IMR-90 (cell line): Measurements from ENCODE around the gene RPRML. TPM values are rescaled to one million over a fixed set of nuclear protein-coding genes. Genes with fewer than 3 reads are reported as not detected.
A peak's percentile ranks its signal among the peaks of the same experiment; 100 is the strongest.

Source experiments
- ATAC-seq: fragments of 200-7000 bp; cut with Tn5 transposase; 2 replicates; pipeline ENCODE4 v1.9.1; 2020; ENCODE audit warnings: low read depth, mild to moderate bottlenecking, moderate library complexity
- BruUV-seq: library from RNA; stranded (reverse); fragments of 400-500 nt; replicated peaks from 2 replicates; lab custom pipeline; 2021; lab: Mats Ljungman, UMichigan
- CTCF ChIA-PET: fragments of 300-600 bp; formaldehyde crosslinking; extraction: SDS; loops from one replicate; lab custom pipeline; 2021; ENCODE audit warnings: antibody characterized with exemption; lab: Yijun Ruan, JAX
- POLR2A ChIA-PET: fragments of 300-600 bp; sonication (Branson Sonifier 250); formaldehyde crosslinking; loops from one replicate; lab custom pipeline; 2022; ENCODE audit warnings: antibody characterized with exemption; ENCODE audit not compliant: unreplicated experiment; lab: Charles Lee
- DNase-seq: peaks from one replicate; pipeline ENCODE4 v3.0.0; 2013
- H2AFZ ChIP-seq: replicated peaks from 2 replicates; pipeline ENCODE3; 2013; ENCODE audit warnings: low read length, mild to moderate bottlenecking; ENCODE audit not compliant: poor library complexity
- H2AK5ac ChIP-seq: 2 replicates; pipeline ENCODE4 v1.6.1; 2013; ENCODE audit warnings: low read depth, low read length, inconsistent platforms
- H2AK9ac ChIP-seq: replicated peaks from 2 replicates; pipeline ENCODE3; 2013; ENCODE audit warnings: mild to moderate bottlenecking, low read depth, low read length, moderate library complexity; ENCODE audit not compliant: poor library complexity
- H2BK120ac ChIP-seq: 2 replicates; pipeline ENCODE4 v1.6.1; 2013; ENCODE audit warnings: low read depth, low read length, inconsistent platforms
- H2BK15ac ChIP-seq: 3 replicates; pipeline ENCODE4 v1.6.1; 2013; ENCODE audit warnings: low read depth, low read length, inconsistent platforms
- H2BK20ac ChIP-seq: 2 replicates; pipeline ENCODE4 v1.6.1; 2013; ENCODE audit warnings: low read depth, mild to moderate bottlenecking, inconsistent platforms, low read length, moderate library complexity
- H2BK5ac ChIP-seq: 2 replicates; pipeline ENCODE4 v1.6.1; 2013; ENCODE audit warnings: mild to moderate bottlenecking, low read depth, low read length, inconsistent platforms; ENCODE audit not compliant: poor library complexity, severe bottlenecking
- H3K14ac ChIP-seq: replicated peaks from 2 replicates; pipeline ENCODE4 v1.6.1; 2013; ENCODE audit warnings: low read depth, low read length, inconsistent platforms
- H3K18ac ChIP-seq: 2 replicates; pipeline ENCODE4 v1.6.1; 2013; ENCODE audit warnings: low read depth, low read length, control low read depth
- H3K23ac ChIP-seq: 2 replicates; pipeline ENCODE4 v1.6.1; 2013; ENCODE audit warnings: low read depth, low read length, inconsistent platforms
- H3K27ac ChIP-seq: 2 replicates; pipeline ENCODE4 v1.5.1; 2013; ENCODE audit warnings: mild to moderate bottlenecking, control low read depth, low read length; ENCODE audit not compliant: insufficient read depth
- H3K27me3 ChIP-seq: 2 replicates; pipeline ENCODE4 v1.6.1; 2013; ENCODE audit warnings: low read length; ENCODE audit not compliant: control insufficient read depth, insufficient read depth
- H3K36me3 ChIP-seq: 2 replicates; pipeline ENCODE4 v1.6.1; 2013; ENCODE audit warnings: low read length, mixed read lengths; ENCODE audit not compliant: control insufficient read depth, insufficient read depth
- H3K4ac ChIP-seq: 2 replicates; pipeline ENCODE4 v1.6.1; 2013; ENCODE audit warnings: low read depth, low read length, inconsistent platforms
- H3K4me1 ChIP-seq: 2 replicates; pipeline ENCODE4 v1.6.1; 2013; ENCODE audit warnings: low read length, mixed read lengths; ENCODE audit not compliant: control insufficient read depth, insufficient read depth
- H3K4me2 ChIP-seq: 2 replicates; pipeline ENCODE4 v1.6.1; 2013; ENCODE audit warnings: low read depth, mild to moderate bottlenecking, control low read depth, low read length, moderate library complexity
- H3K4me3 ChIP-seq: 2 replicates; pipeline ENCODE4 v1.5.1; 2013; ENCODE audit warnings: low read depth, mild to moderate bottlenecking, control low read depth, low read length, moderate library complexity; ENCODE audit not compliant: insufficient read depth
- H3K56ac ChIP-seq: 2 replicates; pipeline ENCODE4 v1.6.1; 2013; ENCODE audit warnings: low read length, inconsistent platforms; ENCODE audit not compliant: insufficient read depth; ENCODE audit errors: extremely low read depth
- H3K79me1 ChIP-seq, 2 experiments: 2 replicates each; pipeline ENCODE4 v1.6.1; 2013; ENCODE audit warnings: low read length in 2 of 2, inconsistent platforms in 1 of 2, low read depth in 1 of 2
- H3K9ac ChIP-seq: 2 replicates; pipeline ENCODE4 v1.6.1; 2013; ENCODE audit warnings: low read depth, low read length, control low read depth
- H3K9me1 ChIP-seq: 2 replicates; pipeline ENCODE4 v1.6.1; 2013; ENCODE audit warnings: low read length, inconsistent platforms; ENCODE audit not compliant: insufficient read depth
- H3K9me3 ChIP-seq: 2 replicates; pipeline ENCODE4 v1.6.1; 2013; ENCODE audit warnings: low read length; ENCODE audit not compliant: control insufficient read depth, insufficient read depth
- H4K20me1 ChIP-seq: 2 replicates; pipeline ENCODE4 v1.6.1; 2013; ENCODE audit warnings: low read length, inconsistent platforms; ENCODE audit not compliant: insufficient read depth
- H4K5ac ChIP-seq: 2 replicates; pipeline ENCODE4 v1.6.1; 2013; ENCODE audit warnings: mild to moderate bottlenecking, low read depth, low read length, control low read depth
- H4K8ac ChIP-seq, 2 experiments: 2 replicates each; pipeline ENCODE4 v1.6.1; 2013; ENCODE audit warnings: low read depth in 2 of 2, low read length in 2 of 2, control low read depth in 1 of 2, inconsistent platforms in 1 of 2
- H4K91ac ChIP-seq: 2 replicates; pipeline ENCODE4 v1.6.1; 2013; ENCODE audit warnings: low read depth, low read length, inconsistent platforms; ENCODE audit not compliant: insufficient read depth
- FOS ChIP-seq: fragments of 150-350 bp; IDR thresholded peaks from 2 replicates; pipeline ENCODE4 v1.6.1; 2016; ENCODE audit warnings: low read depth, low read length
- MAFK ChIP-seq: IDR thresholded peaks from 2 replicates; pipeline ENCODE4 v1.6.1; 2012; ENCODE audit warnings: low read depth, low read length, improper control_type of control experiment
- POLR2A ChIP-seq: IDR thresholded peaks from 2 replicates; pipeline ENCODE4 v1.6.1; 2012; ENCODE audit warnings: mild to moderate bottlenecking, low read depth, low read length
- RAD21 ChIP-seq: IDR thresholded peaks from 2 replicates; pipeline ENCODE4 v1.6.1; 2012; ENCODE audit warnings: low read length, improper control_type of control experiment
- RCOR1 ChIP-seq: IDR thresholded peaks from 2 replicates; pipeline ENCODE4 v1.6.1; 2012; ENCODE audit warnings: mild to moderate bottlenecking, low read length, improper control_type of control experiment; ENCODE audit not compliant: insufficient replicate concordance
- SMC3 ChIP-seq: fragments of 150-350 bp; IDR thresholded peaks from 2 replicates; pipeline ENCODE4 v1.6.1; 2016; ENCODE audit warnings: low read depth, mild to moderate bottlenecking, antibody characterized with exemption, low read length, moderate library complexity
- WGBS, 2 experiments: methylation state at CpG; one replicate each; pipeline versions ENCODE4 v1.1.5 to v1.1.7; 2013; ENCODE audit warnings: missing lambda C conversion rate in 2 of 2; ENCODE audit not compliant: insufficient read length in 1 of 2; ENCODE audit errors: extremely low coverage in 2 of 2; 5-methylcytosine and 5-hydroxymethylcytosine counted together
- dilution Hi-C: fragments of 300-500 bp; cut with HindIII; formaldehyde crosslinking; loops from one replicate; pipeline ENCODE4 v1.14.3; 2018; ENCODE audit warnings: low sequenced_read_pairs; ENCODE audit not compliant: unreplicated experiment
- in situ Hi-C: fragments of 300-500 bp; cut with MboI; formaldehyde crosslinking; loops from 3 replicates; pipeline ENCODE4 v1.14.3; 2019; ENCODE audit warnings: low sequenced_read_pairs, inconsistent platforms, mixed read lengths
- intact Hi-C: fragments of 100-400 bp; cut with micrococcal nuclease; formaldehyde crosslinking; loops from 2 replicates; pipeline ENCODE4 v1.10.0; 2022
- polyA plus RNA-seq, 3 experiments: library from polyadenylated mRNA; depleted of rRNA; stranded (reverse); fragments of >200 nt; gene quantifications; 2 replicates each; pipeline ENCODE4 v1.2.3, GENCODE V29; 2012; ENCODE audit warnings: low replicate concordance in 1 of 3
- total RNA-seq: library from RNA; depleted of rRNA; stranded (reverse); fragments of >200 nt; gene quantifications from 2 replicates; pipeline ENCODE4 v1.2.3, GENCODE V29; 2012

The RPRML gene
- total and polyA plus RNA-seq, 2 of the 4 experiments (the other 2 are of a cell fraction), result not detected

DNA sequence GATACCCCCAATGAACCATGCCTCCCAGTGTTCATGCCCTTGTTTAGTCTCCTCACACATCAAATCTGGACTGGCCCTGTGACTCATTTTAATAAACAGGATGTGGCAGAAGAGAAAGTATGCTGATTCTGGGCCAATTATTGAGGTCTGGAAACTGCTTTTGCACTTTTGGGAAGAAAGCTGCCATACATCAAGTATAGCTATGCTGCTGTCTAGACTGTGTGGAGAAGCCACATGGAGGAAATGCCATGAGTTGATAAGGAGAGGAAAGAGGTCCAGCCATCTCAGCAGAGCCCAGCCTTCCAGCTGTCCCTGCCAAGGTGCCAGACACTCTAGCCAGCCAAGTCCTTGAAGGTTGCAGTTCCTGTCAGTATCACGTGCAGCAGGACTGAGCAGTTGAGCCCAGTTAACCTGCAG is 16.7 kb downstream of the RPRML start:
- H3K9me3 ChIP-seq, result peaks cover 2% of the 10 kb centered on the region; the same call in 1 of the 2 replicates
- H3K14ac ChIP-seq, result 0 out of 2 replicates have a peak overlapping the region, but pooled peaks have one; percentile 51
- H4K20me1 ChIP-seq, result no peaks in the 10 kb centered on the region
- H3K27ac ChIP-seq, result no peak overlapping the region
- TF ChIP-seq SMC3 (no peak), POLR2A (no peak), MAFK (no peak), RAD21 (no peak), FOS (peak; percentile 77), RCOR1 (no peak)
- ChIA-PET POLR2A (no interaction called here), CTCF (interaction anchor here (1.3 kb wide), 1 partner anchor 10 kb away, joined by 5 read pairs; no protein-coding TSS in a partner anchor)
- H4K91ac ChIP-seq, result no peak overlapping the region
- H2AK9ac ChIP-seq, result no peak overlapping the region
- H2BK120ac ChIP-seq, result peak overlapping the region; percentile 16; the same call in 1 of the 2 replicates
- H2BK15ac ChIP-seq, result no peak overlapping the region
- H3K4ac ChIP-seq, result no peak overlapping the region
- H3K56ac ChIP-seq, result no peak overlapping the region; the same call in 1 of the 2 replicates
- H3K79me1 ChIP-seq, result no peaks in the 10 kb centered on the region
- H3K4me2 ChIP-seq, result no peak overlapping the region
- peaks cover 2% of the 10 kb centered on the region for H3K4me1 ChIP-seq
- H2AK5ac ChIP-seq, result no peak overlapping the region
- no peak overlapping the region for H2BK5ac ChIP-seq
- BruUV-seq, result no TSS peak
- no peak overlapping the region for H4K5ac ChIP-seq
- in situ Hi-C loops, result no loop called here
- H3K36me3 ChIP-seq, result no peaks in the 10 kb centered on the region
- peaks cover 24% of the 10 kb centered on the region for H3K27me3 ChIP-seq
- no peak overlapping the region for H4K8ac ChIP-seq
- H2BK20ac ChIP-seq, result no peak overlapping the region
- dilution Hi-C loops, result no loop called here
- no peak overlapping the region for H3K4me3 ChIP-seq
- no peaks in the 10 kb centered on the region; the same call in 1 of the 2 replicates for H3K9me1 ChIP-seq
- H3K18ac ChIP-seq, result no peak overlapping the region
- H3K23ac ChIP-seq, result no peak overlapping the region
- WGBS, 2 experiments, result no CpG with 5 or more reads among the region's 1 CpG
- intact Hi-C loops, result loop anchor here (5.0 kb wide), 1 partner anchor 40 kb away; no protein-coding TSS in a partner anchor
- ATAC-seq, result peak; percentile 90
- no peak overlapping the region for H3K9ac ChIP-seq
- H2AFZ ChIP-seq, result no peak overlapping the region
- DNase-seq, result peak; percentile 76
